BLaER1 treated with 17β-estradiol and CSF1 and Interleukin-3, amounts not matched to agents 10 nM and 100 nM (cell line): ENCODE results near the gene RASAL1.

Experiments
- H3K27ac ChIP-seq, 11 experiments: shearing (Covaris generic); formaldehyde crosslinking; 2 replicates each; pipeline ENCODE4 v1.8.1; 2022
- H3K27me3 ChIP-seq, 11 experiments: shearing (Covaris generic); formaldehyde crosslinking; 2 replicates each; pipeline ENCODE4 v1.8.1; 2022
- H3K36me3 ChIP-seq, 11 experiments: shearing (Covaris generic); formaldehyde crosslinking; 2 replicates each; pipeline ENCODE4 v1.8.1; 2022
- H3K4me1 ChIP-seq, 10 experiments: shearing (Covaris generic); formaldehyde crosslinking; 2 replicates each; pipeline ENCODE4 v1.8.1; 2022
- H3K4me2 ChIP-seq, 11 experiments: shearing (Covaris generic); formaldehyde crosslinking; 2 replicates each; pipeline ENCODE4 v1.8.1; 2022
- H3K4me3 ChIP-seq, 10 experiments: shearing (Covaris generic); formaldehyde crosslinking; 2 replicates each; pipeline ENCODE4 v1.8.1; 2022
- H3K9ac ChIP-seq, 11 experiments: shearing (Covaris generic); formaldehyde crosslinking; 2 replicates each; pipeline ENCODE4 v1.8.1; 2022
- H3K9me3 ChIP-seq, 11 experiments: shearing (Covaris generic); formaldehyde crosslinking; replicated peaks in 1 of 11; 2 replicates each; pipeline ENCODE4 v1.8.1; 2022
- H4K20me1 ChIP-seq, 11 experiments: shearing (Covaris generic); formaldehyde crosslinking; 2 replicates each; pipeline ENCODE4 v1.8.1; 2022
- Cebpa-rat ChIP-seq, 11 experiments: shearing (Covaris generic); IDR thresholded peaks; 2 replicates each; pipeline ENCODE4 v1.8.1; 2022

RASAL1 gene

GRCh38 chr12:113174461-113175384 lies 39.2 kb upstream of the RASAL1 start:
- Histone ChIP-seq H3K9ac (peak overlapping the region in 9 of 11 experiments; percentile 41 to 78 (median 62); a peak in 13 of 22 replicates), H3K4me3 (peak overlapping the region in 3 of 10 experiments; percentile 20 to 35 (median 23); a peak in 3 of 20 replicates), H4K20me1 (peaks cover 0 to 52% (median 25%) of the 10 kb centered on the region in 11 experiments; a peak in 13 of 22 replicates), H3K4me2 (peak overlapping the region; percentile 70 to 91 (median 85)), H3K27me3 (no peaks in the 10 kb centered on the region), H3K9me3 (peaks cover 8 to 18% (median 13%) of the 10 kb centered on the region in 11 experiments; a peak in 18 of 22 replicates), H3K27ac (peak overlapping the region in 9 of 11 experiments; percentile 27 to 92 (median 71); a peak in 17 of 22 replicates), H3K4me1 (peaks cover 46 to 70% (median 59%) of the 10 kb centered on the region in 10 experiments), H3K36me3 (peaks cover 73 to 97% (median 88%) of the 10 kb centered on the region in 11 experiments)
- TF ChIP-seq Cebpa-rat (IDR thresholded peaks at IDR 0.05) = no peak

DNA sequence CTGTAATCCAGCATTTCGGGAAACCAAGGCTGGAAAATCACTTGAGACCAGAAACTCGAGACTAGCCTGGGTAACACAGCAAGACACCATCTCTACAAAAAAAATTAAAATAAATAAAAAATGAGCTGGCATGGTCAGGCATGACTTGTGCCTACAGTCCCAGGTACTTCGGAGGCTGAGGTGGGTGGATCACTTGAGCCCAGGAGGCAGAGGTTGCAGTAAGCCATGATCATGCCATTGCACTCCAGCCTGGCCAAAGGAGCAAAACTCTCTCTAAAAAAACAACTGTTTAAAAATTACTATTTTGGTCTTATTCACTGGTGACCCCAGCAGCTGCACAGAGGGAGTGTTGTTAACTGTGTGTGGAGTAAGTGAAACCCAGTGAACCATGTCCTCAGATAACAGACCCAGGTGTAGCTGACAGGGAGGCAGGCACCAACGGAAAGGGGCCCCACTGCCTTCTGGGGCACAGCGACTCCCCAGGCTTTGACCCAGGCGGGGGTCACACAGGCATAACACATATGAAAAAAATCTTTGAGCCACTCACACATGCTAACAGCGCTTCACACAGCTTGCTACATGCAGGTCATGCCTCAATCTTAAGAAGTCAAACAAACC lies 37.6 kb upstream of the RASAL1 start:
- peak overlapping the region; percentile 70 to 91 (median 85) for H3K4me2 ChIP-seq
- no peak for TF ChIP-seq Cebpa-rat (IDR thresholded peaks at IDR 0.05)
- no peaks in the 10 kb centered on the region for H3K27me3 ChIP-seq
- H4K20me1 ChIP-seq = peaks cover 0 to 37% (median 14%) of the 10 kb centered on the region in 11 experiments; a peak in 10 of 22 replicates
- H3K27ac ChIP-seq = peak overlapping the region in 9 of 11 experiments; percentile 57 to 92 (median 71); a peak in 18 of 22 replicates
- peaks cover 8 to 16% (median 13%) of the 10 kb centered on the region in 11 experiments; a peak in 18 of 22 replicates for H3K9me3 ChIP-seq
- peaks cover 46 to 75% (median 65%) of the 10 kb centered on the region in 10 experiments for H3K4me1 ChIP-seq
- H3K9ac ChIP-seq = peak overlapping the region; percentile 23 to 78 (median 53); a peak in 18 of 22 replicates
- H3K4me3 ChIP-seq = peak overlapping the region in 5 of 10 experiments; percentile 10 to 41 (median 27); a peak in 8 of 20 replicates
- peaks cover 73 to 97% (median 88%) of the 10 kb centered on the region in 11 experiments for H3K36me3 ChIP-seq

- Histone ChIP-seq H4K20me1 (peaks cover 0 to 39% (median 14%) of the 10 kb centered on the region in 11 experiments; a peak in 10 of 22 replicates), H3K27me3 (no peaks in the 10 kb centered on the region), H3K4me2 (peak overlapping the region; percentile 70 to 91 (median 85)), H3K9me3 (peaks cover 3 to 7% (median 4%) of the 10 kb centered on the region in 11 experiments; a peak in 17 of 22 replicates), H3K4me1 (peaks cover 46 to 81% (median 65%) of the 10 kb centered on the region in 10 experiments), H3K27ac (peak overlapping the region; percentile 7 to 92 (median 71); a peak in 21 of 22 replicates), H3K36me3 (peaks cover 73 to 97% (median 88%) of the 10 kb centered on the region in 11 experiments), H3K4me3 (peak overlapping the region in 4 of 10 experiments; percentile 10 to 41 (median 25); a peak in 3 of 20 replicates), H3K9ac (peak overlapping the region in 10 of 11 experiments; percentile 43 to 78 (median 58); a peak in 18 of 22 replicates)
- no peak for TF ChIP-seq Cebpa-rat (IDR thresholded peaks at IDR 0.05)
Measured at GRCh38 chr12:113172185-113172584, 36.6 kb upstream of the RASAL1 start.

- peak in 8 of 11 experiments; percentile 17 to 89 (median 66); a peak in 13 of 22 replicates for TF ChIP-seq Cebpa-rat (IDR thresholded peaks at IDR 0.05)
Measured at GRCh38 chr12:113171543-113171942, 36.0 kb upstream of the RASAL1 start.

DNA sequence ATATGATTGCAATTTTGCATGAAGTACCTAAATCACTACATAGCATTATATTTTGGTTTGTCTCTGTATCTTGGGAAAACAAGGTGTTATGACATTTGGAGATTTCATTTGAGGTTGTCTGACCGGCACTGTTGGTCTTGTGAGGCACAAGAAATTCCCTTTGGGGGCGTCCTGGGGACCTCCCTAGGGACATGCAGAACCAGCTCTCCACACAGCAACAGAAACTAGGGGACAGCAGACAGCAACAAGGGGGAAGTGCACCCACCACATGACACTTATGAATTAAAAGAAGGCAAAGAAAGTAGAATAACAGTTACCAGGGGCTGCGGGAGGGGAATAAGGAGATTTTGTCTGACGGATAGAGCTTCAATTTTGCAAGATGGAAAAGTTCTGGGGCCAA lies 35.4 kb upstream of the RASAL1 start:
- Histone ChIP-seq H3K9me3 (no peaks in the 10 kb centered on the region), H3K36me3 (peaks cover 73 to 97% (median 88%) of the 10 kb centered on the region in 11 experiments), H3K27me3 (no peaks in the 10 kb centered on the region), H4K20me1 (peaks cover 0 to 43% (median 13%) of the 10 kb centered on the region in 11 experiments; a peak in 10 of 22 replicates), H3K4me2 (peak overlapping the region; percentile 70 to 91 (median 85)), H3K4me1 (peaks cover 46 to 81% (median 65%) of the 10 kb centered on the region in 10 experiments), H3K9ac (peak overlapping the region in 9 of 11 experiments; percentile 47 to 78 (median 62); a peak in 14 of 22 replicates), H3K27ac (peak overlapping the region in 9 of 11 experiments; percentile 57 to 92 (median 71); a peak in 18 of 22 replicates), H3K4me3 (peak overlapping the region in 4 of 10 experiments; percentile 10 to 41 (median 14); a peak in 4 of 20 replicates)
- TF ChIP-seq Cebpa-rat (IDR thresholded peaks at IDR 0.05) = no peak

More at GRCh38 chr12:113171543-113171942, 36.0 kb upstream of the RASAL1 start:
- H3K36me3 ChIP-seq = peaks cover 73 to 97% (median 88%) of the 10 kb centered on the region in 11 experiments
- peaks cover 46 to 81% (median 65%) of the 10 kb centered on the region in 10 experiments for H3K4me1 ChIP-seq
- H3K9ac ChIP-seq = peak overlapping the region in 9 of 11 experiments; percentile 47 to 78 (median 62); a peak in 17 of 22 replicates
- peaks cover 0 to under 1% (median 0%) of the 10 kb centered on the region in 11 experiments; a peak in 1 of 22 replicates for H3K9me3 ChIP-seq
- H4K20me1 ChIP-seq = peaks cover 0 to 39% (median 9%) of the 10 kb centered on the region in 11 experiments; a peak in 10 of 22 replicates
- H3K27me3 ChIP-seq = no peaks in the 10 kb centered on the region
- peak overlapping the region; percentile 70 to 91 (median 85) for H3K4me2 ChIP-seq
- peak overlapping the region; percentile 7 to 92 (median 71); a peak in 20 of 22 replicates for H3K27ac ChIP-seq
- peak overlapping the region in 6 of 10 experiments; percentile 10 to 41 (median 15); a peak in 7 of 20 replicates for H3K4me3 ChIP-seq

DNA sequence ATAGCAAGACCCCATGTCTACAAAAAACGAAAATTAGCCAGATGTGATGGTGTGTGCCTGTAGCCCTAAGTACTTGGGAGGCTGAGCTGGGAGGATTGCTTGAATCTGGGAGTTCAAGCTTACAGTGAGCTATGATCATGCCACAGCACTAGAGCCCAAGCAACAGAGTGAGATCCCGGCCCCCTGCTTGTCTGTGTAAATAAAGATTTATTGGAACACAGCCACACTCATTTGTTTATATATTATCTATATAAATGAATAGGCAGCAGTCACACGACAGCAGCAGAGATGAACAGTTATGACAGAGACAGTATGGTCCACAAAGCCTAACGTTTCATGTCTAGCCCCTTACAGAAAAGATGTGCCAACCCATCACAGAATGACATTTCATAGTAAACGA lies 34.9 kb upstream of the RASAL1 start:
- Histone ChIP-seq H4K20me1 (peaks cover 0 to 45% (median 18%) of the 10 kb centered on the region in 11 experiments; a peak in 11 of 22 replicates), H3K27ac (peak overlapping the region in 9 of 11 experiments; percentile 9 to 92 (median 71); a peak in 16 of 22 replicates), H3K27me3 (no peaks in the 10 kb centered on the region), H3K9ac (peak overlapping the region in 6 of 11 experiments; percentile 35 to 78 (median 62); a peak in 8 of 22 replicates), H3K36me3 (peaks cover 77 to 100% (median 93%) of the 10 kb centered on the region in 11 experiments), H3K4me3 (no peak overlapping the region), H3K9me3 (no peaks in the 10 kb centered on the region), H3K4me1 (peaks cover 46 to 86% (median 65%) of the 10 kb centered on the region in 10 experiments), H3K4me2 (peak overlapping the region in 6 of 11 experiments; percentile 70 to 88 (median 85); a peak in 9 of 22 replicates)
- TF ChIP-seq Cebpa-rat (IDR thresholded peaks at IDR 0.05) = no peak

GRCh38 chr12:113169697-113170096 lies 34.1 kb upstream of the RASAL1 start:
- Histone ChIP-seq H3K9me3 (no peaks in the 10 kb centered on the region), H3K4me2 (peak overlapping the region in 4 of 11 experiments; percentile 36 to 86 (median 82); a peak in 5 of 22 replicates), H3K36me3 (peaks cover 84 to 100% (median 98%) of the 10 kb centered on the region in 11 experiments), H3K4me3 (no peak overlapping the region), H4K20me1 (peaks cover 0 to 45% (median 23%) of the 10 kb centered on the region in 11 experiments; a peak in 11 of 22 replicates), H3K27ac (peak overlapping the region in 8 of 11 experiments; percentile 68 to 92 (median 76); a peak in 15 of 22 replicates), H3K4me1 (peaks cover 40 to 86% (median 58%) of the 10 kb centered on the region in 10 experiments), H3K9ac (peak overlapping the region in 5 of 11 experiments; percentile 9 to 78 (median 57); a peak in 9 of 22 replicates), H3K27me3 (no peaks in the 10 kb centered on the region)
- no peak for TF ChIP-seq Cebpa-rat (IDR thresholded peaks at IDR 0.05)
